Cardiac muscle cell (in vitro differentiated cells and primary cell): ENCODE data around the gene RGS4. TPM values are rescaled to one million over a fixed set of nuclear protein-coding genes. Genes with fewer than 3 reads are reported as not detected.

Experiments used
- DNase-seq, 2 donors: peaks; one replicate each; pipeline versions ENCODE4 v3.0.0 to v3.0.0-alpha.2; 2010 to 2017; ENCODE audit warnings: low read depth in 1 of 2, low spot score in 1 of 2
- H3K27ac ChIP-seq: fragments of 200-600 bp; sonication (generic); 2 replicates; pipeline ENCODE4 v1.5.1; 2016
- H3K27me3 ChIP-seq: fragments of 200-600 bp; sonication (generic); 2 replicates; pipeline ENCODE4 v1.6.0; 2016; ENCODE audit warnings: control low read depth
- H3K36me3 ChIP-seq: fragments of 200-600 bp; sonication (generic); 2 replicates; pipeline ENCODE4 v1.5.1; 2016; ENCODE audit warnings: control low read depth
- H3K4me1 ChIP-seq: fragments of 200-600 bp; sonication (generic); 2 replicates; pipeline ENCODE4 v1.8.1; 2017; ENCODE audit warnings: low read depth, mild to moderate bottlenecking, mixed run types
- H3K4me3 ChIP-seq: fragments of 200-600 bp; sonication (generic); 2 replicates; pipeline ENCODE4 v1.5.1; 2016; ENCODE audit warnings: mild to moderate bottlenecking
- H3K9me3 ChIP-seq: fragments of 200-600 bp; sonication (generic); 2 replicates; pipeline ENCODE4 v1.5.1; 2017; ENCODE audit warnings: low read depth, mild to moderate bottlenecking, control low read depth
- CTCF ChIP-seq: IDR thresholded peaks from 2 replicates; pipeline ENCODE4 v1.5.1; 2012; ENCODE audit warnings: low read depth, mild to moderate bottlenecking, low read length
- polyA plus RNA-seq: library from polyadenylated mRNA; unstranded; fragments of >200 nt; fragmentation: Nextera tagmentation; extraction: Ambion mirVana; gene quantifications from 2 replicates; pipeline ENCODE4 v1.2.1, GENCODE V29; 2016
- total RNA-seq: library from RNA; depleted of rRNA; stranded (reverse); fragments of >200 nt; gene quantifications from 2 replicates; pipeline ENCODE4 v1.2.3, GENCODE V29; 2016

Gene RGS4
- total and polyA plus RNA-seq, 2 experiments from 2014 or later = 16.1 to 25.9 TPM

GRCh38 chr1:163056831-163057230 lies 12.3 kb upstream of the RGS4 start:
- DNase-seq = peak in 1 of 2 donors; percentile 69
- H3K9me3 ChIP-seq = no peaks in the 10 kb centered on the region
- H3K4me1 ChIP-seq = peaks cover 16% of the 10 kb centered on the region
- no peak overlapping the region for H3K27ac ChIP-seq
- TF ChIP-seq CTCF = no peak
- H3K27me3 ChIP-seq = no peaks in the 10 kb centered on the region
- no peak overlapping the region for H3K4me3 ChIP-seq
- H3K36me3 ChIP-seq = no peaks in the 10 kb centered on the region

GRCh38 chr1:163060343-163061007 lies 8.7 kb upstream of the RGS4 start:
- no peak for TF ChIP-seq CTCF
- Histone ChIP-seq H3K9me3 (no peaks in the 10 kb centered on the region), H3K4me1 (peaks cover 2% of the 10 kb centered on the region), H3K27me3 (no peaks in the 10 kb centered on the region), H3K36me3 (no peaks in the 10 kb centered on the region), H3K27ac (no peak overlapping the region), H3K4me3 (no peak overlapping the region)
- no peak for DNase-seq

GRCh38 chr1:163063143-163063542 lies 6.0 kb upstream of the RGS4 start:
- DNase-seq = no peak
- no peaks in the 10 kb centered on the region for H3K27me3 ChIP-seq
- H3K36me3 ChIP-seq = no peaks in the 10 kb centered on the region
- no peak overlapping the region for H3K27ac ChIP-seq
- TF ChIP-seq CTCF = no peak
- H3K4me1 ChIP-seq = no peaks in the 10 kb centered on the region
- H3K9me3 ChIP-seq = no peaks in the 10 kb centered on the region
- no peak overlapping the region for H3K4me3 ChIP-seq

- Histone ChIP-seq H3K36me3 (no peaks in the 10 kb centered on the region), H3K9me3 (no peaks in the 10 kb centered on the region), H3K4me3 (no peak overlapping the region), H3K4me1 (no peaks in the 10 kb centered on the region), H3K27me3 (no peaks in the 10 kb centered on the region), H3K27ac (no peak overlapping the region)
- DNase-seq = no peak
- no peak for TF ChIP-seq CTCF
Measured at GRCh38 chr1:163063610-163064009, 5.6 kb upstream of the RGS4 start.

- Histone ChIP-seq H3K9me3 (no peaks in the 10 kb centered on the region), H3K4me1 (no peaks in the 10 kb centered on the region), H3K27ac (no peak overlapping the region), H3K4me3 (no peak overlapping the region), H3K36me3 (no peaks in the 10 kb centered on the region), H3K27me3 (no peaks in the 10 kb centered on the region)
- TF ChIP-seq CTCF = no peak
- no peak for DNase-seq
Measured at GRCh38 chr1:163066168-163066567, 3.0 kb upstream of the RGS4 start.
